NCI-H345 treated with DMSO at 0.1 percent for 48 hours (cell line): ENCODE results near the gene TREH.

Experiments
- DNase-seq: peaks from one replicate; lab custom pipeline; 2025; ENCODE audit not compliant: unreplicated experiment; lab: John Stamatoyannopoulos, UW

TREH gene

DNA sequence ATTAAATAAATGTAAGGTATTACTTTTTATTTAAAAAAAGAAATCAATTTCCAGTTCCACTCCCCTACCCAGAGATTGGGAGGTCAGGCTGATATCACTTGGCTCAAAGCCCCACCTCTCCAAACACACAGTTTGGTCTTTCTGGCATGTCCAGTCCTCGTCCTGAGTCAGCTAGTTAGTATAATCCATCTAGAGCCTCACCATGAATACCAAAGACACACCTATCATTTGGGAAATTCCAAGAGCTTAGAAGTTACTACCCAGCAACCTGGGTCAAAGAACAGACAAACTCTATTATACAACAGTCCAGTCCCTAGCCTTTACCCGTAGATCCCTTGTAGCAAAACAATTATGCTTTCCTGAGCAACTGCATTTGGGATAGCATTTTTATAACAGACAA is 9.4 kb downstream of the TREH start:
- no peak for DNase-seq

GRCh38 chr11:118666371-118666770 is 13.1 kb downstream of the TREH start:
- DNase-seq, result no peak

DNA sequence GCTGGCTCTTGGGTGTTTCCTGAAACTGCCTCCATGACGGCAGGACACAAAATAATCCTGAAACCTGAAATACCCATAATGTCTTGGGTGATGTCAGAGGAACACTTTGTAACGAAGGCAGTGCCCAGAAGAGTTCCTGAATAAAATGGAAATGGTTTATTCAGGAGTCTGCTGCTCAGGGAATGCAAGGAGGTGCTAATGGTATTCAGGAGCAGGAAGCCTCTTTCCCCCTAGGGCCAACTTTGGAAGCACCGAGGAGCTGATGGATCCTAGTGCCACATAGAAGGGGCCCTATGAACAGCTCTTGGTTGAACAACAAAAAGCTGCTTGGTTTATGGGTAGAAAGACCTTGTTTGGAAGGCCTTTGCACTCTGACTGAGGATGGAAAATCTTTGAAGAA is 15.5 kb downstream of the TREH start:
- DNase-seq, result no peak

GRCh38 chr11:118663381-118663780 is 16.1 kb downstream of the TREH start:
- no peak for DNase-seq

DNA sequence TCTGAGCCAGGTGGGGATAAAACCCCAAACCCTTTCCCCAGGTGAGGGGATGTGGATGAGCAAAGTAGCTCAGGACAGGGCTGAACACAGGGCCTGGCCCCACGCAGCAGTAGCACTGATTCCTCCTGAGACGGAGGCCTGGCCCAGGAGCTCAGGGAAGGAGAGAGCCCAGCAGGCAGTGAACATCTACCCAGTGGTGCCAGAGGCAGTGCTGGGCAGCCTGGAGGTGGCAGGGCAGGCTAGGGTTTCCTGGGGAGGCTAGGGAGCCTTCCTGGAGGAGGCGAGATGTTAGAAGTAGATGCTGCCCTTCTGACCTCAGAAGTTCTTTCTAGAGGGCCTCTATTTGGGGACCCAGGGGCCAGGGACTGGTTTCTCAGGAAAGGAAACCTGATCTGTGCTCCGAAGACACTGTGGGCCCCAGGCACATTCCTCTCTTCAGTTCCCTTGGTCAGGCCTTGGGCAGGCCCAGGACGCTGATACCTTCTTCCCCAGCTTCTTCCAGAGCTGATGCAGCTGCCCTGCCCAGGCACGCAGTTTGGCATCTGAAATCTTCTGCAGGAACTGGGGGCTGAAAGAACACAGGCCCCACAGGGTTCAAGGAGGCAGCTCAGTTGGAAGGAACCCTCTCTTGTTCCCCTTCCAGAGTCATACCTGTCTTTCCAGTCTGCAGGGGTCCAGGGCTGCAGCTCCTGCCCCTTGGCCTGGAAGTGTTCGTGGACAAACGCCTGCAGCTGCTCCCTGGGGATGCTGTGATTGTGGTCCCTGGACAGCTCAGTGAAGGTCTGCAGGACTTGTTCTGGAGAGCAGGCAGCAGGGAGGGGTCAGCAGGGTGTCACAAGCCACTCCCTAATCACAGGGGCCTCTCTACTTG is 16.8 kb downstream of the TREH start:
- DNase-seq, result no peak

- no peak for DNase-seq
These were observed 17.8 kb downstream of the TREH start for GRCh38 chr11:118661425-118662301.

DNA sequence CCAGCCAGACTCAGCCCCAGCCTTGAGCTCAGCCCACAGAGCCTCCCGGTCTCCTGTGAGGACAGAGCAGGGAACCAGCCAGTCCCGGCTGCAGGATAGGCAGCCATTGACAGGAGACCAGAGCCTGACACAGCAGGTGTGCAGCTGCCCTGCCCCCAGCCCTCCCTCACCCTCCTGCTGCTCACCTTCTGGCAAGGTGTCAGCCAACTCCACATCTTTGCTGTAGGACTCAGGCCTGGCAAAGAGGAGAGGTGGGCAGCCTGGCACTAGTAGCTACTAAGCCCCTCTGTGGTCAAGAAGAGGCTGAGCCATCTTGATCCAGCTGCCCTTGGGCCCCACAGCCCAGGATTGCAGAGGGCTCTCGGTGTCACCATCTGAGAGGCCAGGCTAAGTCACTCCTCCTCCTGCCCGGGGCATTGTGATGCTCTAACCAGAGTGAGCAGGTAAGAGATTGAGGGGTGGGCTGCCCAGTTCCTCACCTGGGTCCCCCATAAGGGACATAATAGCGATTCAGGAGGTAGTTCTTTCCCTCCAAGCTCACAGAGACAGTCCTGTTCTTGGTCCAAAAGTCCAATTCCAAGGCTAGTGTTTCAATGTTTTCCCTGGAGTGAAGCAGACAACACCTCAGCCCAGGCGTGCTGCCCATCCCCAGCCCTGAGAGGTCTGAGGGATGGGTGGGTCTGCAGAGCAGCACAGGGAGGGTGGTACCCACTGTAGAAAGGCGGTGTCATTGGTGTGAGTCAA is 18.6 kb downstream of the TREH start:
- DNase-seq, result no peak

DNA sequence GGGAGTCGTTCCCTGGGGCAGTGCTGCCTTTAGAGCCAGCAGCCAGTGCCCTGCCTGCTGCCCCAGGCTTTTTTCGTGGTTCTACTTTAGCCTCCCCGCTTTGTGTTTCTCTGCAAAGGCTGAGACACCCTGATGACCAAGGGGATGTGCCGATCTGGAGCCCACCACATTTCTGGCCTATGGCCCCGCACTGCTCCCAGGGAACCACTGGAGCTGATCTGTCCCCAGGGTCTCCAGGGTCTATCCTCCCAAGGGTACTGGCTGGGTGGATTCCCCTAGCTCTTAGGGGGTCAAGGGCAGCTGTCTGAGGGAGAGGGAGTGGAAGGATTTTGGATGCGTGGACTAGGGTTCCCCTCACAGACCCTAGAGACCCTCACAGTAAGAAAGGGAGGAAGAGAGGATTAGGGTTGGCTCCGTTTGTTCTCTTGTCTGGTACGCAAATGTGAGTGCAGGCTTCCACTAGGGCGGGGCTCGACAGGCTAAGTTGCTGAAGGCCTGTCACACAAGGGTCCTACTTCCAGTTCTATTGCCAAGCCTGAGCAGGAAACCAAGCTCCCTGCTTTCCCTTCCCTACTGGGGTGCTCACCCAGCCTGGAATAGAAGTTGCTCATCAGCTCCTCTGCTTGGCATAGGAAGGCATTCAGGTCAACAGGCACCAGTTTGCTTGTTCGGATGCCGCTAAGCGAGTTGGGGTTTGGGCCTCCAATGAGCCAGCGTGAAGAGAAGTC is 19.3 kb downstream of the TREH start:
- no peak for DNase-seq

DNA sequence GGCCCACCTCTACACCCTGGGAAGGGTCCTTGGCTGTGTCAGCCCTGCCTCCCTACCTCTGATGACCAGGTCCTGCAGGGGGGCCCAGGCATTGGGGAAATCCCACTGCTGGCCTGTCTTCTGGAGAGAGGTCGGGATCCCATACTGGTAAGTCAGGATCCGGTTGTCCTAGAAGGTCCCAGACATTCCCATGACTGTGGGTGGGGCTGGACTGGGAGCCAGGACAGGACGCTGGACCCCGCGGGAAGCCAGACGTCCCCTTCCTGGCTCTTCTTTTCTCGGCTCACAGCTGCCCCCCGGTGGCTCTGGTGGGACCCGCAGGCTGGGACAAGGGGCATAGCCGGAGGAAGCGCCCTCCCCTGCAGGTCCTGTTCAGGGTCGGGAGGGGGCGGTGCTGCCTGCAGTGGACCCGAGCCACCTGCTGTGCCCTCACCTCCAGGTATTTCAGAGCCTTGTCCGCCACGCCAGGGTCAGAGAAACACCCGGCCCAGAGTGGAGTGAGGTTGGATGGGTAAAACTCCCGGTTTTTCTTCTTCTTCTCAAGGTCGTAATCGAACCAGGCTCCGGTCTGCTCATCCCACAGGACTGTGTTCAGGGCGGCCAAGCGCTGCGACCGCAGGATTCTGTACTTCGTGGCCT is 20.0 kb downstream of the TREH start:
- peak; percentile 77 for DNase-seq

- DNase-seq, result no peak
These were observed 20.8 kb downstream of the TREH start for GRCh38 chr11:118658429-118659313.

GRCh38 chr11:118657709-118658428 is 21.6 kb downstream of the TREH start:
- DNase-seq, result no peak

- no peak for DNase-seq
These were observed 22.2 kb downstream of the TREH start for GRCh38 chr11:118657238-118657637.

DNA sequence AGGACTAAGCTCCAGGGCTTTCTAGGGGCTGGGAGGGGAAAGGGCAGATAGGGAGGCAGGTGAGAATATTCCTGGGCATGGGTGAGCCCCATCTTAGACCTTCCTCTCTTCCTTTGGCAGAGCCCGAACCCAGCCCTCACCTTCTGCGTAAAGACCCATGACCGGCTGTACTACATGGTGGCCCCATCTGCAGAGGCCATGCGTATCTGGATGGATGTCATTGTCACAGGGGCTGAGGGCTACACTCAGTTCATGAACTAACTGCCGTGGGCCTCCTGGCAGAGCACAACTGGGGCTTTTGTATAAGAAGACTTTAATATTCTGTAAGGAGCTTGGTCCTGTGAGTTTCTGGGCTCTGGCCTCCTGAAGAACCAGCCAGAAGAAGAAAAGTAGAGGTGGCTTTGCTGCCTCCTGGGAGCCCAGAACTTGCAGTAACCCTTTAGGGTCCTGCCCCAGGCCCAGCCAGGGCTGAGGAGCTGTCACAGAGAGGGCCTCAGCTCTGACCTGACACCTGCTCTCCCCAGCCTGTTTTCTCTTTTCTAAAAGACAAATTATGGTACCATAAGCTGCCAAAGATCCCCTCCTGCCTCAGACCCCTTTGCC is 22.8 kb downstream of the TREH start:
- no peak for DNase-seq

GRCh38 chr11:118655486-118656190 is 23.8 kb downstream of the TREH start:
- DNase-seq, result no peak

GRCh38 chr11:118653684-118654390 is 25.6 kb downstream of the TREH start:
- no peak for DNase-seq

DNA sequence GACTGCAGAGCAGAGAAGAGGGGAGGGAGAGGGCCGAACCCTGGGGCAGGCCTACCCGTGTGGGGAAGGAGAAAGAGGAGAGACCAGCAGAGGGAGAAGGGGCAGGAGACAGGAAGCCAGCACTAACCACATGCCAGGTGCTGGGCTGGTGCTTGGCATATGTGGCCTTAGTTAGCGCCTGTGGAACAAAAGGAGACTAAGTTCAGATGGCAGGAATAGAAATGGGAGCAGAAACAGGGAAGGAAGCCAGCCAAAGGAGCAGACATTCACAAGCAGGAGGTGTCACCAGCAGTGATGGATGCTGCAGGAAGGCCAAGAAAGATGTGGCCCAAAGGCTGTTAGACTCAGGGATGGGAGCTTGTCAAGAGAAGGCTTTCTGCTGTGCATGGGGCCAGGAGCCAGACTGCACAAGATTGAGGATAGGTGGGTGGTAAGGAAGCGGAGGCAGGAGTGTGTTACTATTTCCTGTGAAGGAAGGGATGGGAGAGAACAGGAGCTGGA is 26.7 kb downstream of the TREH start:
- no peak for DNase-seq

DNA sequence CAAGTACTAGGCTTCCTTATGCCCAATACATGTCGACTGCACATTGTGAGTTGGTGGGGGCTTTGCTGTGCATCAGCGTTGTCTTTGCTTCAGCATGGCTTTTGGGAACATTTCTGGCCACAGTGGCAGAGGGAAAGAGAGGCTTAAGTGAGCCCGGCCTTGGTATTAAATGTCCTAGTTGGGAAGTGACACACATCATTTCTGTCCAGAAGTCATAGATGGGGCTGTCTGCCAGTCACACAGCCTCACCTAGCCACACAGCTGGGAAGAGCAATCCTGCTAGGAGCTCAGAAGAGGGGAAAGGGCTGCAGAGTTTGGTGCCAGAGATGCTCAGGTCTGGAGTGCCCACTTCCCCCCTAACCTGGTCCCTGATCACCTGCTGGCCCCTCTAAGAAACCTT is 27.6 kb downstream of the TREH start:
- no peak for DNase-seq
